Breast epithelium (tissue), 4 donors: ENCODE data around the gene P2RY14. TPM values are rescaled to one million over a fixed set of nuclear protein-coding genes. Genes with fewer than 3 reads are reported as not detected.

ENCODE experiments used
- DNase-seq, 2 donors: peaks; one replicate each; pipeline ENCODE4 v3.0.0-alpha.2; 2019; ENCODE audit warnings: low spot score in 2 of 2
- H3K27ac ChIP-seq, 2 donors: fragments of 200-600 bp; sonication (generic) in 1 of 2; one replicate each; pipeline ENCODE4 v1.5.1; 2016 to 2019; ENCODE audit warnings: mild to moderate bottlenecking in 1 of 2
- H3K27me3 ChIP-seq, 2 donors: fragments of 200-600 bp; sonication (generic) in 1 of 2; one replicate each; pipeline versions ENCODE4 v1.5.1 to v1.6.0; 2017 to 2019; ENCODE audit warnings: control low read depth in 1 of 2, mild to moderate bottlenecking in 1 of 2
- H3K36me3 ChIP-seq: fragments of 200-600 bp; one replicate; pipeline ENCODE4 v1.5.1; 2019
- H3K4me1 ChIP-seq, 2 donors: fragments of 200-600 bp; sonication (generic); one replicate each; pipeline ENCODE4 v1.5.1; 2016 to 2019; ENCODE audit warnings: control low read depth in 1 of 2
- H3K4me3 ChIP-seq, 3 donors: fragments of 200-600 bp; sonication (generic); 1 replicate in 2 of 3; 2 replicates in 1 of 3; pipeline ENCODE4 v1.5.1; 2016 to 2019; ENCODE audit warnings: mild to moderate bottlenecking in 3 of 3, moderate library complexity in 2 of 3
- H3K9me3 ChIP-seq, 2 donors: fragments of 200-600 bp; sonication (generic) in 1 of 2; one replicate each; pipeline ENCODE4 v1.5.1; 2016 to 2019; ENCODE audit warnings: control low read depth in 1 of 2
- CTCF ChIP-seq, 3 donors: fragments of 450-650 bp; IDR thresholded peaks; one replicate each; pipeline ENCODE4 v1.5.1; 2016 to 2017; ENCODE audit warnings: antibody characterized with exemption in 3 of 3, mild to moderate bottlenecking in 3 of 3, moderate library complexity in 3 of 3
- POLR2A ChIP-seq: fragments of 450-650 bp; IDR thresholded peaks from one replicate; pipeline ENCODE4 v1.6.1; 2016; ENCODE audit warnings: antibody characterized with exemption, mild to moderate bottlenecking, moderate library complexity
- POLR2AphosphoS5 ChIP-seq, 3 donors: sonication (generic); formaldehyde crosslinking; IDR thresholded peaks; one replicate each; pipeline ENCODE4 v1.6.1; 2017; ENCODE audit warnings: antibody characterized with exemption in 3 of 3
- intact Hi-C: fragments of 100-400 bp; cut with DNase I; formaldehyde crosslinking; loops from one replicate; pipeline ENCODE4 v1.15.1; 2023; ENCODE audit warnings: low total_unique reads
- total RNA-seq, 3 donors: library from RNA; depleted of rRNA; stranded (reverse); fragments of >200 nt; gene quantifications; one replicate each; pipeline ENCODE4 v1.1.0, GENCODE V29; 2016

The P2RY14 gene
- total RNA-seq, 3 donors from 2014 or later = 1.9 to 8.5 (median 3.3) TPM

GRCh38 chr3:151228666-151229040 lies 49.7 kb downstream of the P2RY14 start:
- Histone ChIP-seq H3K4me3 (no peak overlapping the region), H3K4me1 (peaks cover 0 to 4% of the 10 kb centered on the region in 2 donors), H3K27ac (peak overlapping the region in 1 of 2 donors; percentile 52), H3K27me3 (no peaks in the 10 kb centered on the region), H3K36me3 (no peaks in the 10 kb centered on the region), H3K9me3 (no peaks in the 10 kb centered on the region)
- intact Hi-C loops = no loop called here
- DNase-seq = no peak
- TF ChIP-seq POLR2AphosphoS5 (IDR thresholded peaks at IDR 0.05) (no peak), POLR2A (no peak), CTCF (IDR thresholded peaks at IDR 0.05) (no peak)

- Histone ChIP-seq H3K27me3 (no peaks in the 10 kb centered on the region), H3K9me3 (no peaks in the 10 kb centered on the region), H3K27ac (peak overlapping the region in 1 of 2 donors; percentile 52), H3K36me3 (no peaks in the 10 kb centered on the region), H3K4me3 (no peak overlapping the region), H3K4me1 (peaks cover 0 to 4% of the 10 kb centered on the region in 2 donors)
- TF ChIP-seq POLR2A = no peak
- no peak for TF ChIP-seq POLR2AphosphoS5 (IDR thresholded peaks at IDR 0.05)
- TF ChIP-seq CTCF (IDR thresholded peaks at IDR 0.05) = peak; percentile 78 to 91 (median 83)
- intact Hi-C loops = no loop called here
- DNase-seq = peak; percentile 42 to 64
Observed at GRCh38 chr3:151227807-151228665, 50.3 kb downstream of the P2RY14 start.

- TF ChIP-seq CTCF (IDR thresholded peaks at IDR 0.05) = no peak
- TF ChIP-seq POLR2AphosphoS5 (IDR thresholded peaks at IDR 0.05) = no peak
- TF ChIP-seq POLR2A = no peak
- Histone ChIP-seq H3K27ac (no peak overlapping the region), H3K36me3 (no peaks in the 10 kb centered on the region), H3K4me3 (no peak overlapping the region), H3K4me1 (peaks cover 0 to 4% of the 10 kb centered on the region in 2 donors), H3K27me3 (no peaks in the 10 kb centered on the region), H3K9me3 (no peaks in the 10 kb centered on the region)
- no peak for DNase-seq
- intact Hi-C loops = no loop called here
Observed at GRCh38 chr3:151227266-151227806, 51.0 kb downstream of the P2RY14 start.

- no peak for DNase-seq
- intact Hi-C loops = no loop called here
- Histone ChIP-seq H3K4me1 (peaks cover 0 to 4% of the 10 kb centered on the region in 2 donors), H3K9me3 (no peaks in the 10 kb centered on the region), H3K36me3 (no peaks in the 10 kb centered on the region), H3K27ac (no peak overlapping the region), H3K27me3 (no peaks in the 10 kb centered on the region), H3K4me3 (no peak overlapping the region)
- TF ChIP-seq POLR2A (no peak), CTCF (IDR thresholded peaks at IDR 0.05) (no peak), POLR2AphosphoS5 (IDR thresholded peaks at IDR 0.05) (no peak)
Observed at GRCh38 chr3:151226825-151227224, 51.5 kb downstream of the P2RY14 start.

GRCh38 chr3:151226088-151226563 lies 52.2 kb downstream of the P2RY14 start:
- H3K4me1 ChIP-seq = peaks cover 0 to 4% of the 10 kb centered on the region in 2 donors
- no peaks in the 10 kb centered on the region for H3K9me3 ChIP-seq
- intact Hi-C loops = no loop called here
- DNase-seq = no peak
- H3K27ac ChIP-seq = no peak overlapping the region
- no peaks in the 10 kb centered on the region for H3K36me3 ChIP-seq
- H3K27me3 ChIP-seq = no peaks in the 10 kb centered on the region
- H3K4me3 ChIP-seq = no peak overlapping the region
- TF ChIP-seq POLR2AphosphoS5 (IDR thresholded peaks at IDR 0.05) = no peak
- no peak for TF ChIP-seq POLR2A
- no peak for TF ChIP-seq CTCF (IDR thresholded peaks at IDR 0.05)
